Activated T-helper 9 cell treated with anti-CD3 and anti-CD28 coated beads, Interleukin-2, amount 50 U/mL, for 16 hours (primary cell): Measurements from ENCODE around the gene RIF1.

Experiments
- DNase-seq: peaks from one replicate; pipeline ENCODE4 v3.0.0-alpha.2; 2020; ENCODE audit warnings: low read depth

The RIF1 gene

DNA sequence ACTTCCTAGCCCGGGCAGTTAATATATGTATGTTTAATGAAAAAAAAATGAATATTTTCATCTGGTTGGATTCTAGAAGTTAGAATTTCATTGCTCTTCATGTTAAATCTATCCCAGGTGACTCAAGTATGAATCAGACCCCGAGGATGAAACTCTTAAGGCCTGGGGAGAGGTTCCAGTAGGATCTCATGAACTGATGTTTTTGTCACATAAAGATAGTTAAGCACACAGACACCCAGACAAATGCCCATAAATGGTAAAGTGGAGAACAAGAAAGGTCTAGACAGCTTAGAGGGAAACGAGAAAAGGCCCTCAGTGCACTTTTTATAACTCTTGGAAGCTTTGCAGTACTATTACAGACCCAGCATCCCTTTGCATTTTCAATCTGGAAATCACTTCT, 114.1 kb downstream of the RIF1 start:
- no peak for DNase-seq

DNA sequence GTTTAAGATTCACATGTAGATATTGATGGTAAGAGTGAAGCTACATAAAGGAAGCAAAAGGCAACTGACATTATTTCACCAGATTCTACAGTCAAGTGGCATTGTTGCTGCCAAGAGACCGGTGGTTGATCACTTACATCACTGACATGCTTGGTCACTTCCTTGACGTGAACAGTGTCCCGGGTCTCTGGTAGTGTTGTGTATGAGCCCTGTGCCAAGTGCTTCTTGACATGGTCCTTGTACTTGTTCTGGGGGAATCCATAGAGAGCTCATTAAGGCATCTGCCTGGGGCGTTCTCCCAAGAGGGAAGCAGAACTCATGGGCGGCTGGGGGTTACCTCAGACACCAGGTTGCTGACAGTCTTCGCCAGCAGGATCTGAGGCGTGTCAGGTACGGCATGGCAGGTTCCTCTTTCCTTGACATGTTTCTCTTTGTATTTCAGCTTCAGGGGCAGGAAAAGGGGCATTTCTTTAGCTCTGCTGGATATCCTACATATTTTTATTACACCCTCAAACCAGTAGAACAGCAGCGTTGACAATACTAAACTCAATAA, 116.2 kb downstream of the RIF1 start:
- no peak for DNase-seq

DNA sequence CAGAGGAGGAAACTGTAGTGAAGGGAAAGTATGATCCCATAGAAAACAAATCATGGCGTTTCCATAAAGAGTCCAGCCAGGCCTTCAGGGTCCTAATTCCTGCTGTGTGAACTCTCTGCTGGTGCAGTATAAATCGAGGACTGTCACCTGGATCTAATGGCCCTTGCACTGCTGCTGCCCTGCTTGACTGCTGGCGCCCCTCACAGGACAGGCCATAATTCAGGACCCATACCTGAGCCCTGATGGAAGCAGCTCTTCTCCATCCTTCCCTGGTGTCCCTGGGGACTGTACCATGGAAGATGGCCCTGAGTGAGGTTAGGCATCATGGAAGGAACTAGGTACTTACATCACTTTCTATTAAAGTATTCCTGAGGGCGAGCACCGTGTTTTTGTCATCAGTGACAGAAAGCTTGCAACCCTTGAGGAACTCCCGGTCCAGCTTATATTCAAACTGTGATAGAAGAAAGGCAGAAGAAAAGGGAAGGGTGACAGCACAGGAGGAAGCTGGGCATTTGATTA, 116.9 kb downstream of the RIF1 start:
- no peak for DNase-seq
